ENCODE measurements around the gene TTC9. TPM values are rescaled to one million over a fixed set of nuclear protein-coding genes. Genes with fewer than 3 reads are reported as not detected.

TTC9 gene
- total RNA-seq, 1 donor from 2014 or later: 1.2 TPM

DNA sequence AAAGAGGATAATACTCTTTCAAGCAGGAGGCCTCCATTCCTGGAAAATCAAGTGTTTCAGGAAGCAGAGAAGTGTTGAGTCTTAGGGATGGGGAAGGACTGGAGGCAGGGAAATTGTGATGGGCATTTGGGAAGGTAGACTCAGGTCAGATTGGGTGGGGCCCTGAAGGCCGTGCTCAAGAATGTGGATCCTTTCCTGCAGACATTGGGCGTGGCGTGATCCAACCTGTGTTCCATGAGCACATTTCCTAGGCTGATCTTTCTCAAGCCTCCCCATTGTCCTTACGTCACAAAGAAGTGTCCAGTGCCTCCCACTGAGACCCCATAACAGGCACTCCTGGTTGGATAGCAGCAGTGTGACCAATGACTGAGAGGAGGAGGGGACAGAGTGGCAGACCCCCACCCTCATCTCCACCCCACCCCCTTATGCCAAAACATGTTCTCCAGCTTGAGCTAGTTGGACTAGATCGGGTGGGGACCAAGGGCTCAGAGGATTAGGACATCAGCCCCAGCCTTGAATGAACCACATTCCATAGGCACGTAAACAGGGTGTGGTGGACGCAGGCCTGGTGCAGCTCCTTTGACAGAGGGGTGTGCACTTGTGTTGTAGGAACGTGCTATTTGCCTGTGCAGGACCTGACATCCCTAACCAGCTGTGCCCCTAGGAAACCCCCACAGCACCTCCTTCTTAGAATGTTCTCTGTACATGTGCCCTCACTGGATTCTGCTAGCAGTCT is 76.8 kb downstream of the TTC9 start:
- TF ChIP-seq, protein P1, sequence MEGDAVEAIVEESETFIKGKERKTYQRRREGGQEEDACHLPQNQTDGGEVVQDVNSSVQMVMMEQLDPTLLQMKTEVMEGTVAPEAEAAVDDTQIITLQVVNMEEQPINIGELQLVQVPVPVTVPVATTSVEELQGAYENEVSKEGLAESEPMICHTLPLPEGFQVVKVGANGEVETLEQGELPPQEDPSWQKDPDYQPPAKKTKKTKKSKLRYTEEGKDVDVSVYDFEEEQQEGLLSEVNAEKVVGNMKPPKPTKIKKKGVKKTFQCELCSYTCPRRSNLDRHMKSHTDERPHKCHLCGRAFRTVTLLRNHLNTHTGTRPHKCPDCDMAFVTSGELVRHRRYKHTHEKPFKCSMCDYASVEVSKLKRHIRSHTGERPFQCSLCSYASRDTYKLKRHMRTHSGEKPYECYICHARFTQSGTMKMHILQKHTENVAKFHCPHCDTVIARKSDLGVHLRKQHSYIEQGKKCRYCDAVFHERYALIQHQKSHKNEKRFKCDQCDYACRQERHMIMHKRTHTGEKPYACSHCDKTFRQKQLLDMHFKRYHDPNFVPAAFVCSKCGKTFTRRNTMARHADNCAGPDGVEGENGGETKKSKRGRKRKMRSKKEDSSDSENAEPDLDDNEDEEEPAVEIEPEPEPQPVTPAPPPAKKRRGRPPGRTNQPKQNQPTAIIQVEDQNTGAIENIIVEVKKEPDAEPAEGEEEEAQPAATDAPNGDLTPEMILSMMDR (IDR thresholded peaks at IDR 0.05): no peak
- DNase-seq (ENCODE audit: extremely low spot score, unreplicated experiment): no peak
- H3K4me3 Mint-ChIP-seq (ENCODE audit: unreplicated experiment): no peak overlapping the region
- H3K36me3 Mint-ChIP-seq (ENCODE audit: unreplicated experiment): no peaks in the 10 kb centered on the region
- peaks cover 19% of the 10 kb centered on the region for H3K27me3 Mint-ChIP-seq (ENCODE audit: unreplicated experiment)
- peaks cover 3% of the 10 kb centered on the region for H3K4me1 Mint-ChIP-seq (ENCODE audit: unreplicated experiment)
- H3K9me3 Mint-ChIP-seq (ENCODE audit: unreplicated experiment): no peaks in the 10 kb centered on the region
- H3K27ac Mint-ChIP-seq (ENCODE audit: unreplicated experiment): no peak overlapping the region

DNA sequence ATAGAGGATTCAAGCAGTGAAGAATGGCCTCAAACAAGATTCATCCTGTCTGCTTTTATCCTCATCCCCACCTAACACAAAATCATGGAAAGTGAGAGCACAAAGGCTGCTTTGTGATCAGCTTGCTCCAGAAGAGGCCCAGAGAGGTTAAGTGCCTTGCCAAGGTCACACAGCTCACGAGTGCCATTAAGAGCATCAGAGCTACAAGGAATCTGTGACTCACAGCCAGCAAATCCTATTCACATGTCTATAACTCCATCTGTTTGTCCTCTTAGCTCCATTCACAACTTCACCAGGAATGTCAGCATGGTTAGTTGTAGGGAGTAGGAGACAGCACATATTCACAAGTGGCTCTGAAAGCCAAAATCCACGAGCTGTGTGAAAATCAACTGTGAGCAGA is 79.8 kb downstream of the TTC9 start:
- H3K4me3 Mint-ChIP-seq (ENCODE audit: unreplicated experiment): no peak overlapping the region

DNA sequence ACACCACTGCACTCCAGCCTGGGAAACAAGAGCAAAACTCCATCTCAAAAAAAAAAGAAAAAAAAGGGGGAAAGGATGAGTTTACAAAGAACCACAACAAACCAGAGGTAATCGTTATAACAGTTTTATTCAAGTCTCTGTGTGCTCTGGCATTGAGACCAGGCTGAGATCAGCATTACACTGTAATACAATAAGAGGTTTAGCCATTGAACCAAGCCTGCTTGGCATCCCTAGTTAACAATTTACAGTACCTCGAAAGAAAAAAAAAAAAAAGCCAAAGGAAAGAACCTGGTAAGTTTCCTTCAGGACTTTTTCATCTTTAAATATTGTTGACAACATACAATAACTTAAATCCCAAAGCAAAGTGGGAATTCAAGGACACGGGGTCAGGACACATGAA is 80.7 kb downstream of the TTC9 start:
- TF ChIP-seq, protein P1 (IDR thresholded peaks at IDR 0.05): no peak
- Mint-ChIP-seq H3K4me3 (ENCODE audit: unreplicated experiment) (no peak overlapping the region), H3K4me1 (ENCODE audit: unreplicated experiment) (no peaks in the 10 kb centered on the region), H3K36me3 (ENCODE audit: unreplicated experiment) (no peaks in the 10 kb centered on the region), H3K9me3 (ENCODE audit: unreplicated experiment) (no peaks in the 10 kb centered on the region), H3K27me3 (ENCODE audit: unreplicated experiment) (peaks cover 2% of the 10 kb centered on the region), H3K27ac (ENCODE audit: unreplicated experiment) (no peak overlapping the region)
- DNase-seq (ENCODE audit: extremely low spot score, unreplicated experiment): no peak

More for the DNA sequence above, 79.8 kb downstream of the TTC9 start:
- no peaks in the 10 kb centered on the region for H3K9me3 Mint-ChIP-seq (ENCODE audit: unreplicated experiment)
- H3K4me1 Mint-ChIP-seq (ENCODE audit: unreplicated experiment): no peaks in the 10 kb centered on the region
- no peak for DNase-seq (ENCODE audit: extremely low spot score, unreplicated experiment)
- H3K27me3 Mint-ChIP-seq (ENCODE audit: unreplicated experiment): peaks cover 8% of the 10 kb centered on the region
- no peak overlapping the region for H3K27ac Mint-ChIP-seq (ENCODE audit: unreplicated experiment)
- TF ChIP-seq, protein P1 (IDR thresholded peaks at IDR 0.05): no peak
- no peaks in the 10 kb centered on the region for H3K36me3 Mint-ChIP-seq (ENCODE audit: unreplicated experiment)

DNA sequence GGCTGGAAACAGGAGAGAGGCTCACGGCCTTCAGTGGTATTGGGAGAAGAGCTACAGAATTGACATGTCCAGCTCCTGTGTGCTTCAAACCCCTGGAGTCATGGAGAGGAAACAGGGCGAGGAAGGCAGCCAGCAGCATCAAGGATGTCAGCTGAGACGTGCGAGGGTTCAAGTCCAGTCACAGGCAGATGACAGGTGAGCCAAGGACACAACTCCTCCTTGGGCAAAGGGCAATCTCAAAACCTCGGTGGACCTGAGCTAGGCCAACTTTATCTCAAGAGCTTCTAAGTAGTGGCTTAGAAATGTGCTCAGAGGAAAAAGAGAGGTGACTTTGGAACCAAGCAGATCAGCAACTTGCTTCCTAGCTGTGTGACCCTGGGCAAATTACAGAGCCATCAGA is 81.6 kb downstream of the TTC9 start:
- no peak for DNase-seq (ENCODE audit: extremely low spot score, unreplicated experiment)
- Mint-ChIP-seq H3K36me3 (ENCODE audit: unreplicated experiment) (no peaks in the 10 kb centered on the region), H3K9me3 (ENCODE audit: unreplicated experiment) (no peaks in the 10 kb centered on the region), H3K27ac (ENCODE audit: unreplicated experiment) (no peak overlapping the region), H3K4me3 (ENCODE audit: unreplicated experiment) (no peak overlapping the region), H3K27me3 (ENCODE audit: unreplicated experiment) (peaks cover 2% of the 10 kb centered on the region), H3K4me1 (ENCODE audit: unreplicated experiment) (no peaks in the 10 kb centered on the region)
- TF ChIP-seq, protein P1 (IDR thresholded peaks at IDR 0.05): no peak

DNA sequence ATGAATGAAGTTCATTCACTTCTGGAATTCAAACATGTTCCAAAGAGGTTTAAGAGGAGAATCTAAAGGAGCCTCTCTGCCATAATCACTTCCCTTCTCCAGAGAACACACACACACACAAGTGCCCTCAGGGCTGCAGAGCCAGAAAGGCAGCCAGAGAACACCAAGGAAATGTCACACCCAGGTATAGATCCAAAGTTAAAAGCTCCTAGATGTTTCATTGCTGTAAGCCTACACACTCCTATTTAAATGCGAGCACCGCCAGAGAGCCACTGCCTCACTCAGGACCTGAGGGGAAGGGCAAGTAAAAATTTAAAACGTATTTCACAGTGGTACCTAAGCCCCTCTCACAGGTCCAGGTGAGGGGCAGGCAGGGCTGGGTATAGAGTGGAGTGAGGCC is 82.4 kb downstream of the TTC9 start:
- no peak for DNase-seq (ENCODE audit: extremely low spot score, unreplicated experiment)
- H3K27me3 Mint-ChIP-seq (ENCODE audit: unreplicated experiment): peaks cover 2% of the 10 kb centered on the region
- H3K4me1 Mint-ChIP-seq (ENCODE audit: unreplicated experiment): no peaks in the 10 kb centered on the region
- H3K36me3 Mint-ChIP-seq (ENCODE audit: unreplicated experiment): no peaks in the 10 kb centered on the region
- TF ChIP-seq, protein P1 (IDR thresholded peaks at IDR 0.05): no peak
- H3K4me3 Mint-ChIP-seq (ENCODE audit: unreplicated experiment): no peak overlapping the region
- no peaks in the 10 kb centered on the region for H3K9me3 Mint-ChIP-seq (ENCODE audit: unreplicated experiment)
- no peak overlapping the region for H3K27ac Mint-ChIP-seq (ENCODE audit: unreplicated experiment)
